SIG-M5 treated with dmso at 0.1 percent for 504 hours (cell line): Measurements from ENCODE around the gene SYTL1.

Source experiments
- DNase-seq: peaks from one replicate; lab custom pipeline; 2025; ENCODE audit not compliant: unreplicated experiment; lab: John Stamatoyannopoulos, UW

SYTL1 gene

GRCh38 chr1:27318596-27318995 lies 23.2 kb upstream of the SYTL1 start:
- no peak for DNase-seq

- DNase-seq: peak; percentile 94
These were observed 19.8 kb upstream of the SYTL1 start, which contains the start of gene TMEM222 for GRCh38 chr1:27321813-27322568. Gene TMEM222, plus strand, starts transcription at chr1:27322163. Its CDS starts 35 bp downstream, at chr1:27322198.

GRCh38 chr1:27322569-27323240 lies 19.1 kb upstream of the SYTL1 start:
- DNase-seq: no peak

- no peak for DNase-seq
These were observed 16.5 kb upstream of the SYTL1 start for GRCh38 chr1:27325286-27325685.

- DNase-seq: no peak
These were observed 13.9 kb upstream of the SYTL1 start for GRCh38 chr1:27327964-27328363.

GRCh38 chr1:27330786-27331185 lies 11.0 kb upstream of the SYTL1 start:
- no peak for DNase-seq

GRCh38 chr1:27331426-27331825 lies 10.4 kb upstream of the SYTL1 start:
- no peak for DNase-seq

GRCh38 chr1:27331922-27332321 lies 9.9 kb upstream of the SYTL1 start:
- no peak for DNase-seq

GRCh38 chr1:27332536-27333281 lies 9.1 kb upstream of the SYTL1 start:
- DNase-seq: peak; percentile 8

GRCh38 chr1:27333717-27334279 lies 8.0 kb upstream of the SYTL1 start:
- no peak for DNase-seq

- DNase-seq: no peak
These were observed 6.1 kb upstream of the SYTL1 start for GRCh38 chr1:27335506-27336422.

- DNase-seq: no peak
These were observed 5.1 kb upstream of the SYTL1 start for GRCh38 chr1:27336756-27337155.

- DNase-seq: no peak
These were observed 3.1 kb upstream of the SYTL1 start for GRCh38 chr1:27338751-27339150.

GRCh38 chr1:27339213-27339612 lies 2.6 kb upstream of the SYTL1 start:
- no peak for DNase-seq

GRCh38 chr1:27342391-27342777 lies 562 bp downstream of the SYTL1 start:
- DNase-seq: peak; percentile 43

- peak; percentile 89 for DNase-seq
These were observed 1.2 kb downstream of the SYTL1 start for GRCh38 chr1:27342778-27343638.

GRCh38 chr1:27343639-27344025 lies 1.8 kb downstream of the SYTL1 start:
- no peak for DNase-seq

GRCh38 chr1:27345272-27345671 lies 3.5 kb downstream of the SYTL1 start:
- DNase-seq: no peak

- DNase-seq: no peak
These were observed 4.5 kb downstream of the SYTL1 start for GRCh38 chr1:27346357-27346756.
